OCI-LY3 (cell line): ENCODE results near the gene MYH10.

ENCODE experiments used
- EZH2phosphoT487 ChIP-seq: fragments of 200-600 bp; shearing (Covaris generic); IDR thresholded peaks from 2 replicates; pipeline ENCODE4 v1.6.1; 2018; ENCODE audit warnings: antibody characterized with exemption, mixed run types, low read depth
- TF ChIP-seq, protein P1 (sequence below): fragments of 200-600, 300-600 bp; sonication (generic); IDR thresholded peaks from 2 replicates; pipeline ENCODE4 v1.5.1; 2014; ENCODE audit warnings: antibody characterized with exemption, low read length, low read depth

DNA sequence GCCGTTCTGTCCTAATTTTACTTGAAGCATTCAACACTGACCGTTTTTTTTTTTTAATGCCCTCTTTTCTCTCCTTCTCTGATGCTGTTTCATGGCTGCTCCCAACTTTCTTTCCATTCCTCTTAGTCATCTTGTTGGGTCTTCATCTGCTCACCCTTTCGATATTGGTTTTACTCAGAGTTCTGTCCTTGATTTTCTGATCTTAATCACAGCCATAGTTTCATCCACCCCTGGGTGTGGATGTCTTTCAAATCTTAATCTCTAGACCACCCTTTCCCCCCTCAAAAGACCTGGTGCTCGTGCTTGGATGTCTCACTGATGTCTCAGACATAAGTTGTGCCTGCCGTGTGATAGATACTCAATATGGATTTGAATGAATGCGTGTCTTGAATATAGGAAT lies 172.4 kb downstream of the MYH10 start:
- no peak for TF ChIP-seq EZH2phosphoT487
- TF ChIP-seq, protein P1, sequence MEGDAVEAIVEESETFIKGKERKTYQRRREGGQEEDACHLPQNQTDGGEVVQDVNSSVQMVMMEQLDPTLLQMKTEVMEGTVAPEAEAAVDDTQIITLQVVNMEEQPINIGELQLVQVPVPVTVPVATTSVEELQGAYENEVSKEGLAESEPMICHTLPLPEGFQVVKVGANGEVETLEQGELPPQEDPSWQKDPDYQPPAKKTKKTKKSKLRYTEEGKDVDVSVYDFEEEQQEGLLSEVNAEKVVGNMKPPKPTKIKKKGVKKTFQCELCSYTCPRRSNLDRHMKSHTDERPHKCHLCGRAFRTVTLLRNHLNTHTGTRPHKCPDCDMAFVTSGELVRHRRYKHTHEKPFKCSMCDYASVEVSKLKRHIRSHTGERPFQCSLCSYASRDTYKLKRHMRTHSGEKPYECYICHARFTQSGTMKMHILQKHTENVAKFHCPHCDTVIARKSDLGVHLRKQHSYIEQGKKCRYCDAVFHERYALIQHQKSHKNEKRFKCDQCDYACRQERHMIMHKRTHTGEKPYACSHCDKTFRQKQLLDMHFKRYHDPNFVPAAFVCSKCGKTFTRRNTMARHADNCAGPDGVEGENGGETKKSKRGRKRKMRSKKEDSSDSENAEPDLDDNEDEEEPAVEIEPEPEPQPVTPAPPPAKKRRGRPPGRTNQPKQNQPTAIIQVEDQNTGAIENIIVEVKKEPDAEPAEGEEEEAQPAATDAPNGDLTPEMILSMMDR = no peak
